Measurements from ENCODE around the gene BTNL3.

DNA sequence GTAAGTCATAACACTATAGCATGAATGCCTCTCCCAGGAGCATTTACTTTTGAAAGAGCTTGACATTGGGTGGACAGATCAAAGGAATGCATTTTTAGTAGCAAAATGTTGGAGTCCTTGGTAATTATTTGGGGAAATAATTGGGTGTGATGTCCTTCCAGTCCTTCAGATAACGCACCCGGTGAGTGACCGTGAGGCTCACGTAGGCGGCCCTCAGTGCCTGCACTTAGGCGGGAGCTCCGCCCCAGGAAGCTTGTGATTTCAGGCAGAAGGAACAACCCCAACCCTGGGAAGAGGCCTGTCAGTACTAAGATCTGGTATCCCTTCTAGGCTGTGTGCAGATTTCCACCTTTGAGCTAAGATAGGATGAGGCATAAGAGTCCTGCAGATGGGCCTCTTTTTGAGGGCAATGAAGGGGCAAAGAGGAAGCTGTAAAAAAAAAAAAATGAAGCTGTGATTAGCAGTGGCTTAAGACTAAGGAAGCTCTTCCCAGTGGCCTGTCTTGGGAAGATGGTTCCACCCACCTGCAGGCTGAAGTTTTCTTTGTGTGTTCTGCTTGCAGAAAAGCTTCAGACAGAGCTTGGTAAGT lies 66.3 kb downstream of the BTNL3 start:
- TF ChIP-seq, protein P1, sequence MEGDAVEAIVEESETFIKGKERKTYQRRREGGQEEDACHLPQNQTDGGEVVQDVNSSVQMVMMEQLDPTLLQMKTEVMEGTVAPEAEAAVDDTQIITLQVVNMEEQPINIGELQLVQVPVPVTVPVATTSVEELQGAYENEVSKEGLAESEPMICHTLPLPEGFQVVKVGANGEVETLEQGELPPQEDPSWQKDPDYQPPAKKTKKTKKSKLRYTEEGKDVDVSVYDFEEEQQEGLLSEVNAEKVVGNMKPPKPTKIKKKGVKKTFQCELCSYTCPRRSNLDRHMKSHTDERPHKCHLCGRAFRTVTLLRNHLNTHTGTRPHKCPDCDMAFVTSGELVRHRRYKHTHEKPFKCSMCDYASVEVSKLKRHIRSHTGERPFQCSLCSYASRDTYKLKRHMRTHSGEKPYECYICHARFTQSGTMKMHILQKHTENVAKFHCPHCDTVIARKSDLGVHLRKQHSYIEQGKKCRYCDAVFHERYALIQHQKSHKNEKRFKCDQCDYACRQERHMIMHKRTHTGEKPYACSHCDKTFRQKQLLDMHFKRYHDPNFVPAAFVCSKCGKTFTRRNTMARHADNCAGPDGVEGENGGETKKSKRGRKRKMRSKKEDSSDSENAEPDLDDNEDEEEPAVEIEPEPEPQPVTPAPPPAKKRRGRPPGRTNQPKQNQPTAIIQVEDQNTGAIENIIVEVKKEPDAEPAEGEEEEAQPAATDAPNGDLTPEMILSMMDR (IDR thresholded peaks at IDR 0.05) = no peak
- no peak for TF ChIP-seq EZH2 (IDR thresholded peaks at IDR 0.05)
